Measurements from ENCODE around the gene RICTOR. TPM values are rescaled to one million over a fixed set of nuclear protein-coding genes. Genes with fewer than 3 reads are reported as not detected.
"Not testable (repeated sequence)": the region's sequence is repeated elsewhere in the genome, so short reads cannot be mapped to it uniquely, and the experiment has no call there.

The RICTOR gene
- total and polyA plus RNA-seq, 4 experiments from 2014 or later, result 6.7 to 94.9 (median 51.8) TPM

DNA sequence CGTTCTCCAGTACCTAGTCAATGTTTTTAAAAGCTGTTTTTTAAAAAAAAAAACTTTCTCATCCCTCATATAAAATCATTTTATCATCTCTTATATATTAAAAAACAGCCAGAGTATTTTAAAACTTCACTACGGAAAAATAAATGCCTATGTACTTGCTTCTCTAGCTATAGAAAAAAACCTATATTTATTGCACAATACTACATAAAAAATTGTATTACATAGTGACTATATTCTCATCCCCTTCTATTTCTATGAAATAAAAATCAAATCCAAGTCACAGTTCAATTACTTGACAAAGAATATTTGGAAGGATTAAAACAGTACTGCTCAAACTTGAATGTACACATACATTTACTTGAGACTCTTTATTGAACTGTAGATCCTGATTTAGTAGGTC, 56.7 kb downstream of the RICTOR start:
- Mint-ChIP-seq H3K27me3 (no peaks in the 10 kb centered on the region), H3K4me1 (peaks cover 41 to 57% (median 48%) of the 10 kb centered on the region in 4 donors), H3K9me3 (peaks cover 0 to 8% (median 3%) of the 10 kb centered on the region in 8 donors), H3K4me3 (no peak overlapping the region), H3K27ac (peak overlapping the region in 1 of 7 donors; percentile 31), H3K36me3 (peaks cover 41 to 57% of the 10 kb centered on the region in 2 donors)
- CTCF ChIA-PET (ENCODE audit: partially characterized antibody), result interaction anchor here (1.3 to 1.6 kb wide), 3 partner anchors 10 to 56 kb away, joined by 3 read pairs; no protein-coding TSS in a partner anchor
- H3K27ac ChIP-seq (ENCODE audit: low read depth, low read length), result no peak overlapping the region
- DNase-seq, result no peak
- no peaks in the 10 kb centered on the region for H3K9me3 ChIP-seq (ENCODE audit: control insufficient read depth in 1 of 2, low read length in 2 of 2)
- POLR2A ChIA-PET (ENCODE audit: partially characterized antibody), result no interaction called here
- H3K27me3 ChIP-seq (ENCODE audit: insufficient read depth, low read length), result no peaks in the 10 kb centered on the region
- peaks cover 23% of the 10 kb centered on the region for H3K36me3 ChIP-seq (ENCODE audit: insufficient read depth, low read length)
- intact Hi-C loops (cut with micrococcal nuclease), result loop anchor here (5.0 kb wide), 1 partner anchor 35 kb away; no protein-coding TSS in a partner anchor
- no peak overlapping the region for H3K4me3 ChIP-seq (ENCODE audit: low read length in 2 of 2)
- H3K4me1 ChIP-seq (ENCODE audit: insufficient read depth, low read length), result peaks cover 30% of the 10 kb centered on the region

DNA sequence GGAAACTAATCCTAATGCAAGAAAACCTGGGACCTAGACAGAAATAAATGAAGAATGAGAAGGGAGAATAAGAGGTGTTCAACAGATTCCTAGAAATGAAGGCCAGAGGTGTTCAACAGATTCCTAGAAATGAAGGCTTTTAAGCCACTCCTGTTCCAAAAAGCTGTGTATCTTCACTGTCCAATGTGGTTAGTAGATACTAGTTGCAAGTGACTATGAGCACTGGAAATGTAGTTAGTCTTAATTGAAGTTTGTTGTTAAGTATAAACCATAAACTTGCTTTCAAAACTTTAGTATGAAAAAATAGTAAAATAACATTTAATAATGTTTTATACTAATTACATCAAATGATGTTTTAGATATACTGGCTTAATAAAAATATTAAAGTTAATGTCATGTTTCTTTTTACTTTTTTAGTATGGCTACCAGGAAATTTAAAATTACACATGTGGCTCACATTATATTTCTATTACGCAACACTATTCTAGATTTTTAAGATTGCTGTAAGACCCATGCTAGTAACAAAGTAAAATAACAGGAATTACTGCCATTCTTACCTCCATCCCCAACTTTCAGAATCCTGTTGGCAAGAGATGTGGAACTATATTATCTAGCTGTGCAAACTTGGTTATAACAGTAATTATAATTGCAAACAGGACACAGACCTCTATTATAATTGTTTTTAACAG, 57.5 kb downstream of the RICTOR start:
- Mint-ChIP-seq H3K4me1 (peaks cover 37 to 55% (median 42%) of the 10 kb centered on the region in 4 donors), H3K4me3 (peak overlapping the region in 2 of 8 donors; percentile 15 to 54), H3K27ac (peak overlapping the region in 5 of 7 donors; percentile 0 to 90 (median 62)), H3K27me3 (no peaks in the 10 kb centered on the region), H3K36me3 (peaks cover 49 to 65% of the 10 kb centered on the region in 2 donors), H3K9me3 (peaks cover 2 to 16% (median 10%) of the 10 kb centered on the region in 8 donors)
- POLR2A ChIA-PET (ENCODE audit: partially characterized antibody), result no interaction called here
- CTCF ChIA-PET (ENCODE audit: partially characterized antibody), result interaction anchor here (1.3 to 1.5 kb wide), 2 partner anchors 11 kb away, joined by 3 read pairs; no protein-coding TSS in a partner anchor
- intact Hi-C loops (cut with micrococcal nuclease), result loop anchor here (5.0 kb wide), 1 partner anchor 34 kb away; no protein-coding TSS in a partner anchor
- DNase-seq, result no peak
- H3K27me3 ChIP-seq (ENCODE audit: insufficient read depth, low read length), result no peaks in the 10 kb centered on the region
- H3K9me3 ChIP-seq (ENCODE audit: control insufficient read depth in 1 of 2, low read length in 2 of 2), result no peaks in the 10 kb centered on the region
- peaks cover 28% of the 10 kb centered on the region for H3K36me3 ChIP-seq (ENCODE audit: insufficient read depth, low read length)
- H3K4me3 ChIP-seq (ENCODE audit: low read length in 2 of 2), result no peak overlapping the region
- H3K27ac ChIP-seq (ENCODE audit: low read depth, low read length), result no peak overlapping the region
- peaks cover 25% of the 10 kb centered on the region for H3K4me1 ChIP-seq (ENCODE audit: insufficient read depth, low read length)

- Mint-ChIP-seq H3K4me1 (peaks cover 31 to 48% (median 36%) of the 10 kb centered on the region in 4 donors), H3K9me3 (peaks cover 2 to 23% (median 13%) of the 10 kb centered on the region in 8 donors), H3K36me3 (peaks cover 50 to 69% of the 10 kb centered on the region in 2 donors), H3K4me3 (peak overlapping the region in 2 of 8 donors; percentile 8 to 54), H3K27ac (peak overlapping the region in 6 of 7 donors; percentile 0 to 90 (median 61)), H3K27me3 (no peaks in the 10 kb centered on the region)
- intact Hi-C loops (cut with micrococcal nuclease), result loop anchor here (5.0 kb wide), 1 partner anchor 34 kb away; no protein-coding TSS in a partner anchor
- Histone ChIP-seq H3K27ac (ENCODE audit: low read depth, low read length) (no peak overlapping the region), H3K4me1 (ENCODE audit: insufficient read depth, low read length) (peaks cover 18% of the 10 kb centered on the region), H3K27me3 (ENCODE audit: insufficient read depth, low read length) (no peaks in the 10 kb centered on the region), H3K4me3 (ENCODE audit: low read length in 2 of 2) (no peak overlapping the region), H3K36me3 (ENCODE audit: insufficient read depth, low read length) (peaks cover 36% of the 10 kb centered on the region), H3K9me3 (ENCODE audit: control insufficient read depth in 1 of 2, low read length in 2 of 2) (no peaks in the 10 kb centered on the region)
- no peak for DNase-seq
- ChIA-PET CTCF (ENCODE audit: partially characterized antibody) (no interaction called here), POLR2A (ENCODE audit: partially characterized antibody) (no interaction called here)
Measured at GRCh38 chr5:39015743-39016586, 58.2 kb downstream of the RICTOR start.

- no peak overlapping the region for H3K4me3 ChIP-seq (ENCODE audit: low read length in 2 of 2)
- Mint-ChIP-seq H3K36me3 (peaks cover 54 to 68% of the 10 kb centered on the region in 2 donors), H3K27me3 (no peaks in the 10 kb centered on the region), H3K27ac (no peak overlapping the region), H3K9me3 (peaks cover 2 to 31% (median 14%) of the 10 kb centered on the region in 8 donors), H3K4me1 (peaks cover 30 to 47% (median 36%) of the 10 kb centered on the region in 4 donors), H3K4me3 (no peak overlapping the region)
- DNase-seq, result no peak
- peaks cover 18% of the 10 kb centered on the region for H3K4me1 ChIP-seq (ENCODE audit: insufficient read depth, low read length)
- no peaks in the 10 kb centered on the region for H3K9me3 ChIP-seq (ENCODE audit: control insufficient read depth in 1 of 2, low read length in 2 of 2)
- CTCF ChIA-PET (ENCODE audit: partially characterized antibody), result interaction anchor here (1.2 kb wide), 1 partner anchor 9 kb away, joined by 4 read pairs; no protein-coding TSS in a partner anchor
- H3K27ac ChIP-seq (ENCODE audit: low read depth, low read length), result no peak overlapping the region
- H3K36me3 ChIP-seq (ENCODE audit: insufficient read depth, low read length), result peaks cover 32% of the 10 kb centered on the region
- no peaks in the 10 kb centered on the region for H3K27me3 ChIP-seq (ENCODE audit: insufficient read depth, low read length)
- POLR2A ChIA-PET (ENCODE audit: partially characterized antibody), result no interaction called here
- intact Hi-C loops (cut with micrococcal nuclease), result no loop called here
Measured at GRCh38 chr5:39014561-39014960, 59.6 kb downstream of the RICTOR start.

GRCh38 chr5:39013938-39014337, 60.3 kb downstream of the RICTOR start:
- DNase-seq, result no peak
- intact Hi-C loops (cut with micrococcal nuclease), result no loop called here
- H3K4me3 Mint-ChIP-seq, result no peak overlapping the region
- no peak overlapping the region for H3K27ac Mint-ChIP-seq
- peaks cover 25 to 41% (median 33%) of the 10 kb centered on the region in 4 donors for H3K4me1 Mint-ChIP-seq
- H3K4me1 ChIP-seq (ENCODE audit: insufficient read depth, low read length), result peaks cover 14% of the 10 kb centered on the region
- H3K27ac ChIP-seq (ENCODE audit: low read depth, low read length), result no peak overlapping the region
- CTCF ChIA-PET (ENCODE audit: partially characterized antibody), result interaction anchor here (1.2 kb wide), 1 partner anchor 8 kb away, joined by 4 read pairs; no protein-coding TSS in a partner anchor
- peaks cover 2 to 31% (median 14%) of the 10 kb centered on the region in 8 donors for H3K9me3 Mint-ChIP-seq
- H3K27me3 ChIP-seq (ENCODE audit: insufficient read depth, low read length), result no peaks in the 10 kb centered on the region
- H3K9me3 ChIP-seq (ENCODE audit: control insufficient read depth in 1 of 2, low read length in 2 of 2), result no peaks in the 10 kb centered on the region
- POLR2A ChIA-PET (ENCODE audit: partially characterized antibody), result no interaction called here
- H3K36me3 Mint-ChIP-seq, result peaks cover 47 to 62% of the 10 kb centered on the region in 2 donors
- H3K4me3 ChIP-seq (ENCODE audit: low read length in 2 of 2), result no peak overlapping the region
- peaks cover 26% of the 10 kb centered on the region for H3K36me3 ChIP-seq (ENCODE audit: insufficient read depth, low read length)
- no peaks in the 10 kb centered on the region for H3K27me3 Mint-ChIP-seq

- H3K27ac Mint-ChIP-seq; intact Hi-C loops (cut with micrococcal nuclease); H3K4me1 ChIP-seq (ENCODE audit: insufficient read depth, low read length); DNase-seq; H3K27ac ChIP-seq (ENCODE audit: low read depth, low read length); H3K4me3 ChIP-seq (ENCODE audit: low read length in 2 of 2); H3K27me3 Mint-ChIP-seq; H3K9me3 ChIP-seq (ENCODE audit: control insufficient read depth in 1 of 2, low read length in 2 of 2); H3K27me3 ChIP-seq (ENCODE audit: insufficient read depth, low read length); H3K4me3 Mint-ChIP-seq: not testable (repeated sequence)
- POLR2A ChIA-PET (ENCODE audit: partially characterized antibody), result interaction anchor here (0.7 kb wide), 1 partner anchor 62 kb away, joined by 3 read pairs; no protein-coding TSS in a partner anchor
- peaks cover 23% of the 10 kb centered on the region for H3K36me3 ChIP-seq (ENCODE audit: insufficient read depth, low read length)
- Mint-ChIP-seq H3K4me1 (peaks cover 13 to 27% (median 20%) of the 10 kb centered on the region in 4 donors), H3K36me3 (peaks cover 40% of the 10 kb centered on the region in 2 donors), H3K9me3 (peaks cover 2 to 31% (median 14%) of the 10 kb centered on the region in 8 donors)
- CTCF ChIA-PET (ENCODE audit: partially characterized antibody), result interaction anchor here (1.0 kb wide), 1 partner anchor 70 kb away, joined by 4 read pairs; no protein-coding TSS in a partner anchor
Measured at GRCh38 chr5:39010958-39011357, 63.2 kb downstream of the RICTOR start.

All from CD4-positive, alpha-beta memory T cell (primary cell).